CD14-positive monocyte (primary cell): ENCODE data around the gene LYPD6. TPM values are rescaled to one million over a fixed set of nuclear protein-coding genes. Genes with fewer than 3 reads are reported as not detected.

Source experiments
- DNase-seq, 3 donors: peaks; one replicate each; pipeline ENCODE4 v3.0.0-alpha.2; 2011 to 2022
- H2AFZ ChIP-seq: 2 replicates; pipeline ENCODE4 v1.6.0; 2012; ENCODE audit warnings: mild to moderate bottlenecking, low read depth, low read length, inconsistent platforms; ENCODE audit not compliant: insufficient read depth, poor library complexity, severe bottlenecking
- H3K27ac ChIP-seq, 2 donors: 1 replicate in 1 of 2; 2 replicates in 1 of 2; pipeline ENCODE4 v1.5.1; 2012 to 2013; ENCODE audit warnings: low read length in 2 of 2, control low read depth in 1 of 2, inconsistent platforms in 1 of 2, low read depth in 1 of 2, mild to moderate bottlenecking in 1 of 2
- H3K27me3 ChIP-seq, 2 donors: one replicate each; pipeline versions ENCODE4 v1.6.0 to v1.6.1; 2011 to 2013; ENCODE audit warnings: low read length in 2 of 2; ENCODE audit not compliant: control insufficient read depth in 2 of 2, insufficient read depth in 2 of 2
- H3K36me3 ChIP-seq, 2 donors: replicated peaks in 1 of 2; 1 replicate in 1 of 2; 2 replicates in 1 of 2; pipeline versions ENCODE4 v1.5.1 to v1.6.1; 2012 to 2013; ENCODE audit warnings: low read length in 2 of 2, control low read depth in 1 of 2, inconsistent platforms in 1 of 2, mild to moderate bottlenecking in 1 of 2; ENCODE audit not compliant: insufficient read depth in 2 of 2, control insufficient read depth in 1 of 2
- H3K4me1 ChIP-seq, 2 donors: 1 replicate in 1 of 2; 2 replicates in 1 of 2; pipeline versions ENCODE4 v1.5.1 to v1.6.1; 2012 to 2013; ENCODE audit warnings: low read length in 2 of 2, control low read depth in 1 of 2, inconsistent platforms in 1 of 2, mild to moderate bottlenecking in 1 of 2, moderate library complexity in 1 of 2; ENCODE audit not compliant: insufficient read depth in 2 of 2, control insufficient read depth in 1 of 2
- H3K4me2 ChIP-seq: replicated peaks from 2 replicates; pipeline ENCODE3; 2012; ENCODE audit warnings: low read length, moderate library complexity, mild to moderate bottlenecking; ENCODE audit not compliant: poor library complexity, severe bottlenecking; ENCODE audit errors: extremely low read depth
- H3K4me3 ChIP-seq, 3 experiments: fragments of 200-600 bp in 1 of 3; sonication (generic) in 1 of 3; replicated peaks in 1 of 3; 1 replicate in 2 of 3; 2 replicates in 1 of 3; pipeline ENCODE4 v1.5.1; 2011 to 2013; ENCODE audit warnings: low read length in 3 of 3, mild to moderate bottlenecking in 3 of 3, control low read depth in 2 of 3, low read depth in 2 of 3, inconsistent platforms in 1 of 3, moderate library complexity in 1 of 3
- H3K79me2 ChIP-seq: 2 replicates; pipeline ENCODE4 v1.6.0; 2012; ENCODE audit warnings: mild to moderate bottlenecking, control low read depth, inconsistent platforms, low read length, moderate library complexity; ENCODE audit not compliant: insufficient read depth
- H3K9ac ChIP-seq: 2 replicates; pipeline ENCODE4 v1.6.0; 2017; ENCODE audit warnings: low read length, mild to moderate bottlenecking; ENCODE audit not compliant: insufficient read depth, poor library complexity, severe bottlenecking
- H3K9me3 ChIP-seq, 2 donors: replicated peaks in 1 of 2; 1 replicate in 1 of 2; 2 replicates in 1 of 2; pipeline versions ENCODE4 v1.5.1 to v1.6.1; 2012 to 2013; ENCODE audit warnings: low read length in 2 of 2, control low read depth in 1 of 2; ENCODE audit not compliant: control insufficient read depth in 1 of 2, insufficient read depth in 1 of 2
- H4K20me1 ChIP-seq: 2 replicates; pipeline ENCODE4 v1.6.0; 2012; ENCODE audit warnings: mild to moderate bottlenecking, low read length, control low read depth, moderate library complexity; ENCODE audit not compliant: insufficient read depth
- H3K27ac Mint-ChIP-seq, 7 donors: one replicate each; pipeline ENCODE4 v1.8.0; 2020; ENCODE audit warnings: mild to moderate bottlenecking in 7 of 7, mixed read lengths in 7 of 7, moderate library complexity in 6 of 7, inconsistent platforms in 2 of 7
- H3K27me3 Mint-ChIP-seq, 3 donors: one replicate each; pipeline ENCODE4 v1.8.0; 2021 to 2022; ENCODE audit warnings: low read depth in 3 of 3, mild to moderate bottlenecking in 3 of 3, mixed read lengths in 3 of 3, moderate library complexity in 3 of 3, inconsistent platforms in 1 of 3
- H3K36me3 Mint-ChIP-seq, 2 donors: one replicate each; pipeline ENCODE4 v1.8.0; 2020; ENCODE audit warnings: mixed read lengths in 2 of 2, inconsistent platforms in 1 of 2, mild to moderate bottlenecking in 1 of 2
- H3K4me1 Mint-ChIP-seq: one replicate; pipeline ENCODE4 v1.8.0; 2020; ENCODE audit warnings: mild to moderate bottlenecking, mixed read lengths
- H3K4me3 Mint-ChIP-seq, 2 donors: one replicate each; pipeline ENCODE4 v1.8.0; 2020; ENCODE audit warnings: mild to moderate bottlenecking in 2 of 2, mixed read lengths in 2 of 2, moderate library complexity in 1 of 2
- H3K9me3 Mint-ChIP-seq, 7 donors: one replicate each; pipeline ENCODE4 v1.8.0; 2020 to 2022; ENCODE audit warnings: mixed read lengths in 7 of 7, mild to moderate bottlenecking in 6 of 7, moderate library complexity in 6 of 7, inconsistent platforms in 2 of 7
- WGBS: methylation state at CpG from one replicate; pipeline ENCODE4 v1.1.5; 2013; ENCODE audit warnings: missing lambda C conversion rate; ENCODE audit not compliant: insufficient coverage; 5-methylcytosine and 5-hydroxymethylcytosine counted together
- intact Hi-C, 2 donors: fragments of 100-400 bp; cut with micrococcal nuclease; formaldehyde crosslinking; loops; one replicate each; pipeline versions ENCODE4 v1.15.0 to v1.15.1; 2023
- polyA plus RNA-seq, 3 donors: library from polyadenylated mRNA; depleted of rRNA in 1 of 3; unstranded in 2 of 3; stranded (reverse) in 1 of 3; fragments of 300-500 nt in 2 of 3; fragments of >200 nt in 1 of 3; fragmentation: Illumina TruSeq in 2 of 3; gene quantifications; 1 replicate in 2 of 3; 2 replicates in 1 of 3; pipeline ENCODE4 v1.2.3, GENCODE V29; 2012 to 2021
- TF ChIP-seq, protein P1 (sequence below): fragments of 200-600 bp; IDR thresholded peaks from one replicate; pipeline ENCODE4 v1.8.0; 2022; ENCODE audit warnings: antibody characterized with exemption, mild to moderate bottlenecking

Gene LYPD6
- polyA plus RNA-seq, 3 donors = not detected

DNA sequence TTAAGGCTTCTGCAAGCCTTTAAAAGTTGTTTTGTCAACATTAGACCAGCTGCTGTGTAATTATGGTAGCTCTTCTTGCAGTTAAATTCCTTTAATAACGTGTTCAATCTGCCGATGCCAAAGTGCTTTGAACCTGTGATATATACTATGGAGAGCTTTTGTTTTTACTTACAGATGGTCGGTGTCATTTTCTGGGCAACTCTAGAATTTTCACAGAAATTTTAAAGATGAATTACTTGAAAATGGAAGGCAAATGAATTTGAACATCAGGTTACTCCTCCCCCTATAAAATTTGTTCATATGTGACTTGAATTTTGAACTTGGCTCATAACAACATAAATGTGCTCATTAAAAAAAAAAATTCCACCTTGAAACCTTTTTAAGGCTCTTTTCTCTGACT is 23.0 kb downstream of the LYPD6 start:
- no peak for DNase-seq
- no peak overlapping the region for H3K9ac ChIP-seq
- no peaks in the 10 kb centered on the region for H4K20me1 ChIP-seq
- Mint-ChIP-seq H3K27me3 (peaks cover 0 to 2% (median 0%) of the 10 kb centered on the region in 3 donors), H3K4me3 (no peak overlapping the region), H3K9me3 (peaks cover 0 to 2% (median 0%) of the 10 kb centered on the region in 7 donors), H3K36me3 (no peaks in the 10 kb centered on the region), H3K27ac (no peak overlapping the region), H3K4me1 (no peaks in the 10 kb centered on the region)
- no peak overlapping the region for H3K4me3 ChIP-seq
- H3K79me2 ChIP-seq = no peaks in the 10 kb centered on the region
- intact Hi-C loops = no loop called here
- no peaks in the 10 kb centered on the region for H3K4me1 ChIP-seq
- no peaks in the 10 kb centered on the region for H3K9me3 ChIP-seq
- no peaks in the 10 kb centered on the region for H3K27me3 ChIP-seq
- TF ChIP-seq, protein P1, sequence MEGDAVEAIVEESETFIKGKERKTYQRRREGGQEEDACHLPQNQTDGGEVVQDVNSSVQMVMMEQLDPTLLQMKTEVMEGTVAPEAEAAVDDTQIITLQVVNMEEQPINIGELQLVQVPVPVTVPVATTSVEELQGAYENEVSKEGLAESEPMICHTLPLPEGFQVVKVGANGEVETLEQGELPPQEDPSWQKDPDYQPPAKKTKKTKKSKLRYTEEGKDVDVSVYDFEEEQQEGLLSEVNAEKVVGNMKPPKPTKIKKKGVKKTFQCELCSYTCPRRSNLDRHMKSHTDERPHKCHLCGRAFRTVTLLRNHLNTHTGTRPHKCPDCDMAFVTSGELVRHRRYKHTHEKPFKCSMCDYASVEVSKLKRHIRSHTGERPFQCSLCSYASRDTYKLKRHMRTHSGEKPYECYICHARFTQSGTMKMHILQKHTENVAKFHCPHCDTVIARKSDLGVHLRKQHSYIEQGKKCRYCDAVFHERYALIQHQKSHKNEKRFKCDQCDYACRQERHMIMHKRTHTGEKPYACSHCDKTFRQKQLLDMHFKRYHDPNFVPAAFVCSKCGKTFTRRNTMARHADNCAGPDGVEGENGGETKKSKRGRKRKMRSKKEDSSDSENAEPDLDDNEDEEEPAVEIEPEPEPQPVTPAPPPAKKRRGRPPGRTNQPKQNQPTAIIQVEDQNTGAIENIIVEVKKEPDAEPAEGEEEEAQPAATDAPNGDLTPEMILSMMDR = no peak
- H2AFZ ChIP-seq = no peak overlapping the region
- no peak overlapping the region for H3K4me2 ChIP-seq
- no CpG with 5 or more reads among the region's 3 CpGs for WGBS
- H3K36me3 ChIP-seq = no peaks in the 10 kb centered on the region
- no peak overlapping the region for H3K27ac ChIP-seq

DNA sequence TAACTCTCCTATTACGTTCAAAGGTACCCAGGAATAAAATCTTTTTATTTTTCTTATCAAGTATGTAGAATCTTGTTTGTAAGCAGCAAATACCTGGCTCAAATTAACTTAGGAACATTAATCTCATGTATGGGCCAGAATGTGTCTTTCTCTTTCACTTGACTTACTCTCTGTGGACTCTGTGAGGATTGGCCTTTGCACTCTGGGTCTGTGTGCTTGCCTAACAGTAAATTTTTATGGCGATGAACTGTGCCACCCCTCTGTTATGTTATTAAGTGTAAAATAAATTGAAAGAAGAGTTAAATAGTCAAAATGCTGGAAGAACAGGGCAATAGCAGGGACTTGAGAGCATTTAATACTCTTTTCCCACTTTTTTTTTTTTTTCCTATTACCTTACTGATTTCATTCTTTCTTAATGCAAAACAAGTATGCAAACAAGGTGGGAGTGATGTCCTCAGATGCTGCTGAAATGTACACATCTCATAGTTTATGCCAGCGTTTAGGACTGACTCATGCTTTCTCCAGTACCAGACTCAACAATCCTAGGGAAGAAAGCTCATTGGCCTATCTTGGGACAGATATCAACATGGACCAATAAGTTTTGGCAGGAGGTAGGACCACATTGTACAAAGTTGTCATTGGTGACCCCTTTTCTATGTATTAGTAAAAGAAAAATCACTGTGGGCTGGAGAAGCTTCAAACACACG is 25.5 kb downstream of the LYPD6 start:
- TF ChIP-seq, protein P1 = no peak

More for the DNA sequence above, 25.5 kb downstream of the LYPD6 start:
- intact Hi-C loops = no loop called here
- Mint-ChIP-seq H3K4me3 (no peak overlapping the region), H3K36me3 (no peaks in the 10 kb centered on the region), H3K9me3 (peaks cover 0 to 2% (median 0%) of the 10 kb centered on the region in 7 donors), H3K27me3 (peaks cover 0 to 2% (median 1%) of the 10 kb centered on the region in 3 donors), H3K27ac (no peak overlapping the region), H3K4me1 (no peaks in the 10 kb centered on the region)
- 100% methylated on average over 1 of the region's 4 CpGs for WGBS
- no peaks in the 10 kb centered on the region for H3K4me1 ChIP-seq
- H3K27ac ChIP-seq = no peak overlapping the region
- no peak for DNase-seq
- H3K4me3 ChIP-seq = no peak overlapping the region
- H3K27me3 ChIP-seq = no peaks in the 10 kb centered on the region
- H3K9me3 ChIP-seq = no peaks in the 10 kb centered on the region
- no peak overlapping the region for H2AFZ ChIP-seq
- H3K79me2 ChIP-seq = no peaks in the 10 kb centered on the region
- no peaks in the 10 kb centered on the region for H3K36me3 ChIP-seq
- H3K9ac ChIP-seq = no peak overlapping the region
- H3K4me2 ChIP-seq = no peak overlapping the region
- H4K20me1 ChIP-seq = no peaks in the 10 kb centered on the region
